OCI-LY1 (cell line): Measurements from ENCODE around the gene SP140.
A peak's percentile ranks its signal among the peaks of the same experiment; 100 is the strongest.

Experiments used
- H2AFZ ChIP-seq: fragments of 200-600 bp; sonication (generic), shearing (Covaris generic); 2 replicates; pipeline ENCODE4 v1.6.0; 2014; ENCODE audit warnings: antibody characterized with exemption, mild to moderate bottlenecking, low read length
- H3F3A ChIP-seq: fragments of 200-600 bp; sonication (generic), shearing (Covaris generic); 2 replicates; pipeline ENCODE4 v1.6.0; 2014; ENCODE audit warnings: mild to moderate bottlenecking, antibody characterized with exemption, low read length, moderate library complexity; ENCODE audit not compliant: insufficient read depth
- H3K27ac ChIP-seq: fragments of 200-600 bp; sonication (generic); 2 replicates; pipeline ENCODE4 v1.5.1; 2014; ENCODE audit warnings: low read length, mixed run types, mild to moderate bottlenecking, low read depth; ENCODE audit not compliant: poor library complexity, severe bottlenecking
- H3K27me3 ChIP-seq: fragments of 200-600 bp; sonication (generic); 2 replicates; pipeline ENCODE4 v1.6.0; 2014; ENCODE audit warnings: antibody characterized with exemption, mild to moderate bottlenecking, low read length, moderate library complexity; ENCODE audit not compliant: insufficient read depth
- H3K36me3 ChIP-seq: fragments of 200-600 bp; sonication (generic); 2 replicates; pipeline ENCODE4 v1.6.1; 2014; ENCODE audit warnings: mild to moderate bottlenecking, antibody characterized with exemption, low read length, moderate library complexity, mixed read lengths; ENCODE audit not compliant: insufficient read depth
- H3K4me1 ChIP-seq: fragments of 200-600 bp; sonication (generic); 2 replicates; pipeline ENCODE4 v1.5.1; 2014; ENCODE audit warnings: mild to moderate bottlenecking, low read length, moderate library complexity; ENCODE audit not compliant: insufficient read depth, severe bottlenecking
- H3K4me2 ChIP-seq: fragments of 200-600 bp; sonication (generic), shearing (Covaris generic); 2 replicates; pipeline ENCODE4 v1.6.1; 2014; ENCODE audit warnings: low read length
- H3K4me3 ChIP-seq: fragments of 200-600 bp; sonication (generic); 2 replicates; pipeline ENCODE4 v1.5.1; 2014; ENCODE audit warnings: low read length, low read depth, mild to moderate bottlenecking, mixed read lengths; ENCODE audit not compliant: poor library complexity, severe bottlenecking
- H3K79me2 ChIP-seq: fragments of 200-600 bp; shearing (Covaris generic); 2 replicates; pipeline ENCODE4 v1.6.1; 2016; ENCODE audit warnings: mixed run types, low read length, mixed read lengths; ENCODE audit not compliant: insufficient read depth
- H3K9ac ChIP-seq: fragments of 200-600 bp; sonication (generic), shearing (Covaris generic); 2 replicates; pipeline ENCODE4 v1.6.1; 2014; ENCODE audit warnings: mild to moderate bottlenecking, low read length, mixed read lengths
- H3K9me2 ChIP-seq: fragments of 200-600 bp; sonication (generic), shearing (Covaris generic); 2 replicates; pipeline ENCODE4 v1.6.1; 2014; ENCODE audit warnings: low read depth, mild to moderate bottlenecking, low read length, mixed read lengths
- H3K9me3 ChIP-seq: fragments of 200-600 bp; shearing (Covaris generic); 2 replicates; pipeline ENCODE4 v1.6.1; 2014; ENCODE audit warnings: low read length, mixed read lengths
- H4K20me1 ChIP-seq: fragments of 200-600 bp; sonication (generic), shearing (Covaris generic); 2 replicates; pipeline ENCODE4 v1.6.0; 2016; ENCODE audit warnings: mild to moderate bottlenecking, low read length; ENCODE audit not compliant: insufficient read depth
- CTCF ChIP-seq: fragments of 200-600 bp; sonication (generic), shearing (Covaris generic); IDR thresholded peaks from 2 replicates; pipeline ENCODE4 v1.5.1; 2017; ENCODE audit warnings: mild to moderate bottlenecking, antibody characterized with exemption, low read length, moderate library complexity, mixed read lengths
- EZH2 ChIP-seq: fragments of 200-600 bp; sonication (generic), shearing (Covaris generic); IDR thresholded peaks from 2 replicates; pipeline ENCODE4 v1.8.0; 2017; ENCODE audit warnings: borderline replicate concordance, mixed run types, mild to moderate bottlenecking, antibody characterized with exemption, low read length, moderate library complexity, mixed read lengths

The SP140 gene

GRCh38 chr2:230205721-230206120, 19.8 kb upstream of the SP140 start:
- no peaks in the 10 kb centered on the region for H3F3A ChIP-seq
- peaks cover 64% of the 10 kb centered on the region for H3K4me1 ChIP-seq
- peaks cover 78% of the 10 kb centered on the region for H3K36me3 ChIP-seq
- H3K9ac ChIP-seq = peak overlapping the region; percentile 48; the same call in 1 of the 2 replicates
- no peaks in the 10 kb centered on the region for H3K9me2 ChIP-seq
- no peaks in the 10 kb centered on the region for H4K20me1 ChIP-seq
- H3K4me2 ChIP-seq = peak overlapping the region; percentile 96
- H3K79me2 ChIP-seq = peaks cover 15% of the 10 kb centered on the region
- no peaks in the 10 kb centered on the region for H3K9me3 ChIP-seq
- H2AFZ ChIP-seq = no peak overlapping the region
- peak overlapping the region; percentile 71 for H3K4me3 ChIP-seq
- H3K27ac ChIP-seq = peak overlapping the region; percentile 94
- H3K27me3 ChIP-seq = no peaks in the 10 kb centered on the region
- no peak for TF ChIP-seq CTCF
- TF ChIP-seq EZH2 = no peak

- Histone ChIP-seq H3K36me3 (peaks cover 94% of the 10 kb centered on the region), H3K4me1 (peaks cover 59% of the 10 kb centered on the region), H3F3A (no peaks in the 10 kb centered on the region), H3K27me3 (no peaks in the 10 kb centered on the region), H3K9ac (no peak overlapping the region), H3K4me3 (no peak overlapping the region), H3K9me2 (no peaks in the 10 kb centered on the region), H3K79me2 (peaks cover 15% of the 10 kb centered on the region), H2AFZ (no peak overlapping the region), H3K9me3 (no peaks in the 10 kb centered on the region), H4K20me1 (no peaks in the 10 kb centered on the region), H3K27ac (peak overlapping the region; percentile 33), H3K4me2 (no peak overlapping the region)
- TF ChIP-seq EZH2 (no peak), CTCF (no peak)
Measured at GRCh38 chr2:230208576-230208975, 17.0 kb upstream of the SP140 start.

GRCh38 chr2:230209422-230210051, 16.0 kb upstream of the SP140 start:
- peak overlapping the region; percentile 41; the same call in 1 of the 2 replicates for H3K4me2 ChIP-seq
- no peaks in the 10 kb centered on the region for H3K9me3 ChIP-seq
- H2AFZ ChIP-seq = no peak overlapping the region
- H3K9me2 ChIP-seq = no peaks in the 10 kb centered on the region
- peak overlapping the region; percentile 72 for H3K27ac ChIP-seq
- H3K79me2 ChIP-seq = peaks cover 10% of the 10 kb centered on the region; the same call in 1 of the 2 replicates
- peak overlapping the region; percentile 19; the same call in 1 of the 2 replicates for H3K9ac ChIP-seq
- TF ChIP-seq CTCF (no peak), EZH2 (no peak)
- no peaks in the 10 kb centered on the region for H3K27me3 ChIP-seq
- H3K4me1 ChIP-seq = peaks cover 50% of the 10 kb centered on the region
- H3K4me3 ChIP-seq = no peak overlapping the region
- H4K20me1 ChIP-seq = no peaks in the 10 kb centered on the region
- peaks cover 94% of the 10 kb centered on the region for H3K36me3 ChIP-seq
- H3F3A ChIP-seq = no peaks in the 10 kb centered on the region
